GM12872 (cell line): ENCODE results near the gene CRTC1.

ENCODE experiments used
- CTCF ChIP-seq: IDR thresholded peaks from 3 replicates; pipeline ENCODE4 v1.5.1; 2011; ENCODE audit warnings: low read depth, mild to moderate bottlenecking, low read length, moderate library complexity; ENCODE audit not compliant: insufficient read depth

The CRTC1 gene

GRCh38 chr19:18745012-18745735 is 61.7 kb downstream of the CRTC1 start:
- no peak for TF ChIP-seq CTCF

- no peak for TF ChIP-seq CTCF
Measured at GRCh38 chr19:18745931-18746330, 62.5 kb downstream of the CRTC1 start.

- no peak for TF ChIP-seq CTCF
Measured at GRCh38 chr19:18746401-18747325, 63.2 kb downstream of the CRTC1 start.

GRCh38 chr19:18749362-18750231 is 66.1 kb downstream of the CRTC1 start:
- TF ChIP-seq CTCF: no peak

- TF ChIP-seq CTCF: no peak
Measured at GRCh38 chr19:18750295-18750970, 67.0 kb downstream of the CRTC1 start.

GRCh38 chr19:18751571-18751970 is 68.1 kb downstream of the CRTC1 start:
- TF ChIP-seq CTCF: no peak
